Neuron (in vitro differentiated cells): ENCODE data around the gene RIMBP2.

Source experiments
- H2AFZ ChIP-seq: one replicate; pipeline ENCODE4 v1.6.1; 2013; ENCODE audit warnings: low read depth, mild to moderate bottlenecking, inconsistent platforms, low read length, moderate library complexity
- H3K27me3 ChIP-seq: one replicate; pipeline ENCODE4 v1.6.1; 2013; ENCODE audit warnings: low read length; ENCODE audit not compliant: insufficient read depth
- H3K36me3 ChIP-seq: one replicate; pipeline ENCODE4 v1.6.1; 2013; ENCODE audit warnings: low read length; ENCODE audit not compliant: insufficient read depth
- H3K4me1 ChIP-seq: one replicate; pipeline ENCODE4 v1.6.1; 2013; ENCODE audit warnings: low read length; ENCODE audit not compliant: insufficient read depth
- H3K4me3 ChIP-seq: 2 replicates; pipeline ENCODE4 v1.5.1; 2013; ENCODE audit warnings: mild to moderate bottlenecking, low read length, moderate library complexity
- H3K9me3 ChIP-seq: one replicate; pipeline ENCODE4 v1.6.1; 2013; ENCODE audit warnings: low read length

Gene RIMBP2

GRCh38 chr12:130500835-130501330 is 215.2 kb downstream of the RIMBP2 start:
- H3K4me3 ChIP-seq = no peak overlapping the region
- no peak overlapping the region for H2AFZ ChIP-seq
- no peaks in the 10 kb centered on the region for H3K27me3 ChIP-seq
- H3K9me3 ChIP-seq = no peaks in the 10 kb centered on the region
- no peaks in the 10 kb centered on the region for H3K4me1 ChIP-seq
- H3K36me3 ChIP-seq = no peaks in the 10 kb centered on the region

GRCh38 chr12:130499474-130499873 is 216.6 kb downstream of the RIMBP2 start:
- no peaks in the 10 kb centered on the region for H3K36me3 ChIP-seq
- no peaks in the 10 kb centered on the region for H3K27me3 ChIP-seq
- no peak overlapping the region for H3K4me3 ChIP-seq
- H3K9me3 ChIP-seq = no peaks in the 10 kb centered on the region
- no peaks in the 10 kb centered on the region for H3K4me1 ChIP-seq
- H2AFZ ChIP-seq = no peak overlapping the region

- no peak overlapping the region for H2AFZ ChIP-seq
- no peaks in the 10 kb centered on the region for H3K27me3 ChIP-seq
- H3K36me3 ChIP-seq = no peaks in the 10 kb centered on the region
- H3K4me3 ChIP-seq = no peak overlapping the region
- H3K4me1 ChIP-seq = no peaks in the 10 kb centered on the region
- H3K9me3 ChIP-seq = no peaks in the 10 kb centered on the region
Observed at GRCh38 chr12:130498589-130499385, 217.3 kb downstream of the RIMBP2 start.

DNA sequence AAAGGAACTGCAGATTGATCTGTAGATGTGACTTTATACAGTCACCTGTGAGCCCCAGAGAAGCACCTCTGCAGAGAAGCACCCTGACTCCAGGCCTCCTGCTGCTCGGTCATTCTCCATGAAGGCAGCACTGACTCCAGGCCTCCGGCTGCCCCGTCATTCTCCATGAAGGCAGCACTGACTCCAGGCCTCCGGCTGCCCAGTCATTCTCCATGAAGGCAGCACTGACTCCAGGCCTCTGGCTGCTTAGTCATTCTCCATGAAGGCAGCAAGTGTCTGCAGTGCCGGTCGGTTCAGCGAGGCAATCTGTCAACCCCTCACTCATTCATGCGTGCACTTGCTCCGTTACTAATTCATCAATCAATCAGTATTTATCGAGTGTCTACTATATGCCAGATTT is 218.1 kb downstream of the RIMBP2 start:
- H3K36me3 ChIP-seq = no peaks in the 10 kb centered on the region
- H3K4me3 ChIP-seq = no peak overlapping the region
- no peak overlapping the region for H2AFZ ChIP-seq
- no peaks in the 10 kb centered on the region for H3K9me3 ChIP-seq
- H3K27me3 ChIP-seq = no peaks in the 10 kb centered on the region
- no peaks in the 10 kb centered on the region for H3K4me1 ChIP-seq

- Histone ChIP-seq H3K4me1 (no peaks in the 10 kb centered on the region), H3K9me3 (no peaks in the 10 kb centered on the region), H3K36me3 (no peaks in the 10 kb centered on the region), H3K27me3 (no peaks in the 10 kb centered on the region), H2AFZ (no peak overlapping the region), H3K4me3 (no peak overlapping the region)
Observed at GRCh38 chr12:130497321-130497720, 218.8 kb downstream of the RIMBP2 start.

GRCh38 chr12:130496516-130497120 is 219.5 kb downstream of the RIMBP2 start:
- H3K27me3 ChIP-seq = no peaks in the 10 kb centered on the region
- no peaks in the 10 kb centered on the region for H3K9me3 ChIP-seq
- no peak overlapping the region for H2AFZ ChIP-seq
- no peaks in the 10 kb centered on the region for H3K36me3 ChIP-seq
- H3K4me3 ChIP-seq = no peak overlapping the region
- no peaks in the 10 kb centered on the region for H3K4me1 ChIP-seq

DNA sequence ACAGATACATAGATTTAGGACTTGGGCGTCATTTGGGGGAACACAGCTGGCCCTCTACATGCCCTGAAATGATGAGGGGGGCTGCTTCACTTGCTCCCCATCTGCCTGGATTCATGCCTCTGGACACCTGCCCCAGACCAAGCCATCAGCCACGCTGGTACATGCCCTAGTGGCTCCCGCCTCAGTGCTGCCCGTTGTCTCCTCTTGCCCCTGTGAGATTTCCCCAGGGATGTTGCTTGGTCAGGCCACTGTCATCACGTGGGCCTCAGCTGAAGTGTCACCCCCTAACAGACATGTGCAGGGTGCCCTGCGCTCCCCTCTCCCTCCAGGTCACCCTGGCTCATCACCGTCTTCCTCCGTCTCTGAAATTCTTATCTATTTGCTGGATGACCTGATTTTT is 220.9 kb downstream of the RIMBP2 start:
- H3K4me3 ChIP-seq = no peak overlapping the region

DNA sequence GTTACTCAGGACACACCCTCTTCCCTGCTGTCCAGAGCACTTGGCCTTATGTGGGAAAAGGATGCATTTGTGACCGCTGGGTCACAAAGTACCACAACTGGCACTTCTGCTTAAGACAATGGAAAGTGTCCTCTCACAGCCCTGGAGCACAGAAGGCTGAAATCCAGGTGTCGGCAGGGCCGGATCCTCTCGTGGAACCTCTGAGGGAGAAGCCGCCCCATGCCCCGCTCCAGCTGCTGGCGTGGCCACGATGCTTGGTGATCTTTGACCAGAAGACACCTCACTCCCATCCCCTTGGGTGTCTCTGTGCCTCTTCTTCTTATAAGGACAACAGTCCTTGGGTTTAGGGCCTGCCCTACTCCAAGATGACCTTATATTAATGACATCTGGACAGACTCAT is 221.4 kb downstream of the RIMBP2 start:
- H3K9me3 ChIP-seq = no peaks in the 10 kb centered on the region

More for the DNA sequence above, 220.9 kb downstream of the RIMBP2 start:
- H2AFZ ChIP-seq = no peak overlapping the region
- no peaks in the 10 kb centered on the region for H3K36me3 ChIP-seq
- no peaks in the 10 kb centered on the region for H3K4me1 ChIP-seq
- H3K27me3 ChIP-seq = peaks cover 10% of the 10 kb centered on the region
- no peaks in the 10 kb centered on the region for H3K9me3 ChIP-seq

DNA sequence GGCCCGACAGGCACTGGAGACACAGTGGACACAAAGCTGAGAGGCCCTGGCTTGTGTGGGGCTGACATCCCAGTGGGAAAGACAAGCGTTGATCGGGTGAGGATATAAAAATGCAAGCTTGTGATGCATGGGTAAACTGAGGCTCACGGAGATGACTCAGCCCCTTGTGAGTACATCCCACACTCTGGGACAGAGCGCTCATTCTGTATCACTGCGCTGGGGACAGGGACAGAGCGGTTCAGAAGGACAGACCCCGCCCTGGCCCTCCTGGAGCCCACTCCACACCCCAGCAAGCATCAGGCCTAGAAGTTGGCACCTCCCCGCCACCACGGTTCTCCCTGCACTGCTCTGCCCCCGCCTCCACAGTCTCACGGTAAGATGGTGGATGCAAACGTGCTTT is 222.1 kb downstream of the RIMBP2 start:
- Histone ChIP-seq H3K4me1 (no peaks in the 10 kb centered on the region), H3K4me3 (no peak overlapping the region), H3K27me3 (peaks cover 10% of the 10 kb centered on the region), H3K36me3 (no peaks in the 10 kb centered on the region), H3K9me3 (no peaks in the 10 kb centered on the region), H2AFZ (no peak overlapping the region)

More for the DNA sequence above, 221.4 kb downstream of the RIMBP2 start:
- Histone ChIP-seq H3K4me3 (no peak overlapping the region), H3K27me3 (peaks cover 10% of the 10 kb centered on the region), H2AFZ (no peak overlapping the region), H3K4me1 (no peaks in the 10 kb centered on the region), H3K36me3 (no peaks in the 10 kb centered on the region)

DNA sequence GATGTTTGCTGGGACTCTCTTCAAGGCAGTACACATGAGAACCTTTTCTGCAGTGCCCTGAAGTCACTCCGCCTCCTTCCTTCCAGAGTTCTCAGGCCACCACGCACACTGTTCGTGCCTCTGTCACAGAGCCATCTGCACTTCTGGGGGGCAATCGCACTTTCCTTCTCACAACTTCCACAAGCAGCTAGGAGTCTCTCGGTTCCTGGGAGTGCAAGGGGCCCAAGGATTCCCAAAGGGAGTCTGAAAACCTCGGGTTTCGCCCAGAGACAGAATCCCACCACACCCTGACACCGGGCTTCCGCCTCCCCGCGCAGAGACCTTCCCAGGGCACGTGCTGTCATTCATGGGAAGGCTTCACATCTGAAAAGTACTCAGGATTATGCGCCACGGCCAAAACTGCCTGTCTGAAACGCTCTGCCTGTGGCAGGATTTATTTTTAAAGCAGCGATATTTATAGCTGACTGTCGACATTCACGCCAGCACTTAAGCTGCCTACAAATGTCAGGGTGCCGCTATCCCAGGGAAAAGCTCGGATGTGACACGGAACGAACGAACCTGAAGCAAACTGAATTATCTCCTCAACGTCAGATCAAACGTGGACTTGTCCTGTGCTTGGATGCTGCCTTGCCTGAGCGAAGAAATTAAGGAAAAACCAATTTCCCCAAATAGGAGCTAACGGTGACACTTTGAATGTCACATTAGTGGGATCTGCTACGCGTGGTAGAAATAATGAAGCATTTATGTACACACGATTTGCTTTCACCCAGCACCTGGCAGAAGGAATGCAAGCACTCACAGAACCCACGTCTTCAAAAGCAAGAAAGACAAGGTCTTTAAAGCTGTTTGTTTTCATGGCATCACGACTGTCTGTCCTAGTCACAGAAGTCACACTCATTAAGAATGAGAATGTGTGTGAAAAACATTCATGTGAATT is 224.4 kb downstream of the RIMBP2 start:
- Histone ChIP-seq H3K27me3 (peaks cover 10% of the 10 kb centered on the region), H3K9me3 (no peaks in the 10 kb centered on the region)

DNA sequence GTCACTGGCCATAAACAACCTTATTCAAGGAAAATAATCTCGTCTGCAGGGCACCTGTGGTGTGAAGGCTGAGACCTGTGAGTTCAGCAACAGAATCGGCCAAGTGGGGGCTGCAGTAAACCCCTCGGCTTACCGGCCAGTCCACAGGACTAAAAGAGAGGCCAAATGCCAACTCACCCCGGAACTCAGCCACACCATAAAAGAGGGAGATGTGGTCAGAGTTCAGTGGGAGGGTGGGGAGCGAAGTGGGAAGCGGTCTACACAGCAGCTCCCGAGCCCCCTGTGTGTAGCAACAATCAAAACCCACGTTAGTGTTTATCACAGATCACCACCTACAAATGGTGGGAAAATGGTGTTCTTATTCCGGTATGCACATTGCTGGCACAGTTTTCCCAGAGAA is 225.4 kb downstream of the RIMBP2 start:
- Histone ChIP-seq H3K27me3 (peaks cover 10% of the 10 kb centered on the region), H3K9me3 (no peaks in the 10 kb centered on the region), H3K4me1 (no peaks in the 10 kb centered on the region), H3K36me3 (no peaks in the 10 kb centered on the region), H2AFZ (no peak overlapping the region), H3K4me3 (no peak overlapping the region)

More for the DNA sequence above, 224.4 kb downstream of the RIMBP2 start:
- no peak overlapping the region for H3K4me3 ChIP-seq
- no peaks in the 10 kb centered on the region for H3K36me3 ChIP-seq
- no peak overlapping the region for H2AFZ ChIP-seq
- no peaks in the 10 kb centered on the region for H3K4me1 ChIP-seq

DNA sequence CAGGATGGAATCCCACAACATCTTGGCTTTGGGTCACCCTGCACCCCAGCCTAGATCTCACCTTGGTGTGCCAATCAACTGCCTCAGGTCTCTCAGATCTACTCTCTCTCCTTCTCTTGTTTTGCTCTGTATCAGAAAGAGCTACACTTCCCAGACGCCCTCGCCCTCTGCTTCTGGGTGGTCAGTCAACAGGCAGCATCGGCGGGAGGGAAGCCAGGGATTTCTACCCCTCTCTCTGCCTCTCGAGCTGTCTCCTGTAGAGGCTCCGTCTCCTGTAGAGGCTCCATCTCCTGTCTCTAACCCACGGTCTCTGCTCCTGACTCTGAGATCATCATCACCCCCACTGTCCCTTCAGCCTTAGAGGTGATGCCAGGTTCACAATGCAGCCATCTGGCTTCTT is 226.8 kb downstream of the RIMBP2 start:
- H3K4me3 ChIP-seq = no peak overlapping the region
- no peaks in the 10 kb centered on the region for H3K36me3 ChIP-seq
- H3K9me3 ChIP-seq = no peaks in the 10 kb centered on the region
- H3K27me3 ChIP-seq = peaks cover 10% of the 10 kb centered on the region
- H2AFZ ChIP-seq = no peak overlapping the region
- no peaks in the 10 kb centered on the region for H3K4me1 ChIP-seq

GRCh38 chr12:130488358-130488710 is 227.8 kb downstream of the RIMBP2 start:
- Histone ChIP-seq H3K4me1 (no peaks in the 10 kb centered on the region), H3K9me3 (no peaks in the 10 kb centered on the region), H3K36me3 (no peaks in the 10 kb centered on the region), H3K4me3 (no peak overlapping the region), H3K27me3 (peaks cover 10% of the 10 kb centered on the region), H2AFZ (no peak overlapping the region)
